Liver (tissue), 9 donors: ENCODE measurements around the gene SLC25A41. TPM values are rescaled to one million over a fixed set of nuclear protein-coding genes. Genes with fewer than 3 reads are reported as not detected.

Experiments used
- DNase-seq: peaks from one replicate; pipeline ENCODE4 v3.0.0-alpha.2; 2017; ENCODE audit warnings: low spot score
- H3K27ac ChIP-seq, 2 donors: one replicate each; pipeline ENCODE4 v1.7.0; 2013; ENCODE audit warnings: inconsistent platforms in 2 of 2, low read length in 2 of 2, control low read depth in 1 of 2, low read depth in 1 of 2, mild to moderate bottlenecking in 1 of 2
- H3K27me3 ChIP-seq, 4 donors: one replicate each; pipeline versions ENCODE4 v1.6.1 to v1.7.0; 2013; ENCODE audit warnings: low read length in 3 of 4, inconsistent platforms in 1 of 4, mild to moderate bottlenecking in 1 of 4, moderate library complexity in 1 of 4; ENCODE audit not compliant: control insufficient read depth in 4 of 4, insufficient read depth in 4 of 4
- H3K36me3 ChIP-seq, 4 donors: one replicate each; pipeline versions ENCODE4 v1.6.1 to v1.7.0; 2013; ENCODE audit warnings: low read length in 3 of 4, mild to moderate bottlenecking in 3 of 4, low read depth in 1 of 4, moderate library complexity in 1 of 4; ENCODE audit not compliant: control insufficient read depth in 4 of 4, insufficient read depth in 3 of 4
- H3K4me1 ChIP-seq, 4 donors: one replicate each; pipeline versions ENCODE4 v1.6.1 to v1.7.0; 2013; ENCODE audit warnings: low read length in 3 of 4, mild to moderate bottlenecking in 3 of 4, moderate library complexity in 1 of 4; ENCODE audit not compliant: control insufficient read depth in 4 of 4, insufficient read depth in 4 of 4
- H3K4me3 ChIP-seq, 3 donors: one replicate each; pipeline versions ENCODE4 v1.6.1 to v1.7.0; 2013; ENCODE audit warnings: low read length in 3 of 3, control low read depth in 1 of 3, low read depth in 1 of 3, mild to moderate bottlenecking in 1 of 3
- H3K9ac ChIP-seq, 2 donors: one replicate each; pipeline ENCODE4 v1.7.0; 2013; ENCODE audit warnings: low read length in 2 of 2, mild to moderate bottlenecking in 2 of 2, moderate library complexity in 2 of 2, control low read depth in 1 of 2, low read depth in 1 of 2
- H3K9me3 ChIP-seq, 4 donors: one replicate each; pipeline versions ENCODE4 v1.6.1 to v1.7.0; 2013; ENCODE audit warnings: low read length in 3 of 4; ENCODE audit not compliant: control insufficient read depth in 4 of 4
- CTCF ChIP-seq: fragments of 150-350 bp; IDR thresholded peaks from 2 replicates; pipeline ENCODE4 v1.5.1; 2017; ENCODE audit warnings: improper control_type of control experiment, low read depth, low read length; ENCODE audit not compliant: missing input control
- EGR1 ChIP-seq, 2 donors: IDR thresholded peaks; 2 replicates each; pipeline ENCODE4 v1.6.1; 2016 to 2018; ENCODE audit warnings: antibody characterized with exemption in 2 of 2, low read depth in 2 of 2
- FOXA1 ChIP-seq: IDR thresholded peaks from 2 replicates; pipeline ENCODE4 v1.6.1; 2016; ENCODE audit warnings: antibody characterized with exemption
- FOXA2 ChIP-seq: IDR thresholded peaks from 2 replicates; pipeline ENCODE4 v1.6.1; 2016; ENCODE audit warnings: antibody characterized with exemption
- GABPA ChIP-seq, 2 donors: IDR thresholded peaks in 1 of 2; conservative IDR thresholded peaks in 1 of 2; 2 replicates each; pipeline ENCODE4 v1.6.1; 2016; ENCODE audit warnings: antibody characterized with exemption in 2 of 2, mild to moderate bottlenecking in 1 of 2, moderate library complexity in 1 of 2
- HNF4A ChIP-seq, 2 donors: conservative IDR thresholded peaks; 2 replicates each; pipeline ENCODE4 v1.6.1; 2016; ENCODE audit warnings: antibody characterized with exemption in 2 of 2, mild to moderate bottlenecking in 2 of 2
- HNF4G ChIP-seq: IDR thresholded peaks from 2 replicates; pipeline ENCODE4 v1.6.1; 2016; ENCODE audit warnings: antibody characterized with exemption
- JUND ChIP-seq, 2 donors: IDR thresholded peaks; 2 replicates each; pipeline ENCODE4 v1.6.1; 2016; ENCODE audit warnings: antibody characterized with exemption in 2 of 2
- MAX ChIP-seq: IDR thresholded peaks from 2 replicates; pipeline ENCODE4 v1.6.1; 2016; ENCODE audit warnings: antibody characterized with exemption
- NR2F2 ChIP-seq: IDR thresholded peaks from 2 replicates; pipeline ENCODE4 v1.6.1; 2016; ENCODE audit warnings: antibody characterized with exemption
- RAD21 ChIP-seq, 2 donors: IDR thresholded peaks; 2 replicates each; pipeline ENCODE4 v1.6.1; 2016; ENCODE audit warnings: antibody characterized with exemption in 2 of 2, mild to moderate bottlenecking in 2 of 2
- RXRA ChIP-seq, 2 donors: IDR thresholded peaks; 2 replicates each; pipeline ENCODE4 v1.6.1; 2017 to 2018; ENCODE audit warnings: antibody characterized with exemption in 2 of 2, mild to moderate bottlenecking in 1 of 2
- SP1 ChIP-seq: IDR thresholded peaks from 2 replicates; pipeline ENCODE4 v1.6.1; 2018; ENCODE audit warnings: antibody characterized with exemption, mild to moderate bottlenecking
- TAF1 ChIP-seq: conservative IDR thresholded peaks from 2 replicates; pipeline ENCODE4 v1.6.1; 2016; ENCODE audit warnings: antibody characterized with exemption, mild to moderate bottlenecking
- YY1 ChIP-seq: IDR thresholded peaks from 2 replicates; pipeline ENCODE4 v1.6.1; 2016; ENCODE audit warnings: antibody characterized with exemption, mild to moderate bottlenecking
- WGBS: extraction: QIAGEN DNeasy Blood & Tissue Kit; methylation state at CpG from one replicate; pipeline ENCODE4 v1.1.7; 2013; 5-methylcytosine and 5-hydroxymethylcytosine counted together
- polyA plus RNA-seq, 2 donors: library from polyadenylated mRNA; stranded (reverse) in 1 of 2; unstranded in 1 of 2; fragments of 200-250 nt in 1 of 2; fragments of >200 nt in 1 of 2; fragmentation: Nextera tagmentation in 1 of 2; extraction: Ambion mirVana in 1 of 2; gene quantifications; one replicate each; pipeline versions ENCODE4 v1.2.1 to v1.2.3, GENCODE V29; 2013 to 2015
- total RNA-seq, 2 donors: library from RNA; depleted of rRNA; stranded (reverse); fragments of >200 nt; gene quantifications; one replicate each; pipeline ENCODE4 v1.2.3, GENCODE V29; 2014
- TF ChIP-seq, protein P1 (sequence below): IDR thresholded peaks from 2 replicates; pipeline ENCODE4 v1.6.1; 2016; ENCODE audit warnings: antibody characterized with exemption
- TF ChIP-seq, protein P2 (sequence below): IDR thresholded peaks from 2 replicates; pipeline ENCODE4 v1.6.1; 2016; ENCODE audit warnings: antibody characterized with exemption, mild to moderate bottlenecking
- TF ChIP-seq, protein P3 (sequence below): IDR thresholded peaks from 2 replicates; pipeline ENCODE4 v1.6.1; 2016; ENCODE audit warnings: antibody characterized with exemption
- donor health status: healthy.
- donor health status: healthy.
- donor health status: healthy.
- donor health status: healthy.
- donor health status: healthy.

Gene SLC25A41
- total and polyA plus RNA-seq, 4 donors: 0.14 to 0.16 TPM; not detected in 2

DNA sequence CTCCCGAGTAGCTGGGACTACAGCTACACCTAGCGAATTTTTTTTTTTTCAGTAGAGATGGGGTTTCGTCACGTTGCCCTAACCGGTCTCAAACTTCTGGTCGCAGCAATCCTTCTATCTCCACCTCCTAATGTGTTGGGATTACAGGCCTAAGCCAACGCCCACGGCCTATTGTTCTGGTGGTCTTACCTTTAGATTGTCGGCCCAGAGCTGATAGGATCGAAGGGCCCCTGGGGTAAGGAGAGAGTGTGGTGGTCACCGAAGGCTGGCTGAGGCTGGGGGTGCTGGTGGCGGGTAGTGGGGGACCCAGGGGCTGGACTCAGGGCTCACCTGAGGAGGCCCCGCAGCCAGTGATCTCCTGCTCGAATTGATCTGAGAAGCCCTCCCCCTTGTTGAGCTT, 37.5 kb upstream of the SLC25A41 start:
- Histone ChIP-seq H3K27me3 (no peaks in the 10 kb centered on the region), H3K9ac (no peak overlapping the region), H3K36me3 (peaks cover 3 to 7% (median 5%) of the 10 kb centered on the region in 4 donors), H3K4me3 (no peak overlapping the region), H3K4me1 (peaks cover 0 to 6% (median under 1%) of the 10 kb centered on the region in 4 donors), H3K9me3 (no peaks in the 10 kb centered on the region), H3K27ac (no peak overlapping the region)
- DNase-seq: no peak
- TF ChIP-seq GABPA (IDR thresholded peaks at IDR 0.05 in 1 of 2, conservative IDR thresholded peaks at IDR 0.05 in 1 of 2): no peak
- TF ChIP-seq HNF4A (conservative IDR thresholded peaks at IDR 0.05): no peak
- TF ChIP-seq FOXA1: no peak
- TF ChIP-seq RXRA (IDR thresholded peaks at IDR 0.05): no peak
- no peak for TF ChIP-seq SP1
- no peak for TF ChIP-seq YY1
- TF ChIP-seq HNF4G: no peak
- no peak for TF ChIP-seq MAX
- no peak for TF ChIP-seq JUND (IDR thresholded peaks at IDR 0.05)
- TF ChIP-seq, protein P1, sequence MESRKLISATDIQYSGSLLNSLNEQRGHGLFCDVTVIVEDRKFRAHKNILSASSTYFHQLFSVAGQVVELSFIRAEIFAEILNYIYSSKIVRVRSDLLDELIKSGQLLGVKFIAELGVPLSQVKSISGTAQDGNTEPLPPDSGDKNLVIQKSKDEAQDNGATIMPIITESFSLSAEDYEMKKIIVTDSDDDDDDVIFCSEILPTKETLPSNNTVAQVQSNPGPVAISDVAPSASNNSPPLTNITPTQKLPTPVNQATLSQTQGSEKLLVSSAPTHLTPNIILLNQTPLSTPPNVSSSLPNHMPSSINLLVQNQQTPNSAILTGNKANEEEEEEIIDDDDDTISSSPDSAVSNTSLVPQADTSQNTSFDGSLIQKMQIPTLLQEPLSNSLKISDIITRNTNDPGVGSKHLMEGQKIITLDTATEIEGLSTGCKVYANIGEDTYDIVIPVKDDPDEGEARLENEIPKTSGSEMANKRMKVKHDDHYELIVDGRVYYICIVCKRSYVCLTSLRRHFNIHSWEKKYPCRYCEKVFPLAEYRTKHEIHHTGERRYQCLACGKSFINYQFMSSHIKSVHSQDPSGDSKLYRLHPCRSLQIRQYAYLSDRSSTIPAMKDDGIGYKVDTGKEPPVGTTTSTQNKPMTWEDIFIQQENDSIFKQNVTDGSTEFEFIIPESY: no peak
- no peak for TF ChIP-seq RAD21 (IDR thresholded peaks at IDR 0.05)
- TF ChIP-seq FOXA2: no peak
- TF ChIP-seq CTCF: no peak
- TF ChIP-seq TAF1: no peak
- TF ChIP-seq EGR1 (IDR thresholded peaks at IDR 0.05; ENCODE audit: low read depth in 2 of 2): no peak
- TF ChIP-seq, protein P2, sequence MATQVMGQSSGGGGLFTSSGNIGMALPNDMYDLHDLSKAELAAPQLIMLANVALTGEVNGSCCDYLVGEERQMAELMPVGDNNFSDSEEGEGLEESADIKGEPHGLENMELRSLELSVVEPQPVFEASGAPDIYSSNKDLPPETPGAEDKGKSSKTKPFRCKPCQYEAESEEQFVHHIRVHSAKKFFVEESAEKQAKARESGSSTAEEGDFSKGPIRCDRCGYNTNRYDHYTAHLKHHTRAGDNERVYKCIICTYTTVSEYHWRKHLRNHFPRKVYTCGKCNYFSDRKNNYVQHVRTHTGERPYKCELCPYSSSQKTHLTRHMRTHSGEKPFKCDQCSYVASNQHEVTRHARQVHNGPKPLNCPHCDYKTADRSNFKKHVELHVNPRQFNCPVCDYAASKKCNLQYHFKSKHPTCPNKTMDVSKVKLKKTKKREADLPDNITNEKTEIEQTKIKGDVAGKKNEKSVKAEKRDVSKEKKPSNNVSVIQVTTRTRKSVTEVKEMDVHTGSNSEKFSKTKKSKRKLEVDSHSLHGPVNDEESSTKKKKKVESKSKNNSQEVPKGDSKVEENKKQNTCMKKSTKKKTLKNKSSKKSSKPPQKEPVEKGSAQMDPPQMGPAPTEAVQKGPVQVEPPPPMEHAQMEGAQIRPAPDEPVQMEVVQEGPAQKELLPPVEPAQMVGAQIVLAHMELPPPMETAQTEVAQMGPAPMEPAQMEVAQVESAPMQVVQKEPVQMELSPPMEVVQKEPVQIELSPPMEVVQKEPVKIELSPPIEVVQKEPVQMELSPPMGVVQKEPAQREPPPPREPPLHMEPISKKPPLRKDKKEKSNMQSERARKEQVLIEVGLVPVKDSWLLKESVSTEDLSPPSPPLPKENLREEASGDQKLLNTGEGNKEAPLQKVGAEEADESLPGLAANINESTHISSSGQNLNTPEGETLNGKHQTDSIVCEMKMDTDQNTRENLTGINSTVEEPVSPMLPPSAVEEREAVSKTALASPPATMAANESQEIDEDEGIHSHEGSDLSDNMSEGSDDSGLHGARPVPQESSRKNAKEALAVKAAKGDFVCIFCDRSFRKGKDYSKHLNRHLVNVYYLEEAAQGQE: no peak
- TF ChIP-seq NR2F2: no peak
- TF ChIP-seq, protein P3, sequence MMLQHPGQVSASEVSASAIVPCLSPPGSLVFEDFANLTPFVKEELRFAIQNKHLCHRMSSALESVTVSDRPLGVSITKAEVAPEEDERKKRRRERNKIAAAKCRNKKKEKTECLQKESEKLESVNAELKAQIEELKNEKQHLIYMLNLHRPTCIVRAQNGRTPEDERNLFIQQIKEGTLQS: no peak
- 86% methylated on average over 14 of the region's 14 CpGs for WGBS
